Glomerular endothelial cell (primary cell): ENCODE results near the gene KCNE1. TPM values are rescaled to one million over a fixed set of nuclear protein-coding genes. Genes with fewer than 3 reads are reported as not detected.
"Not testable (repeated sequence)": the region's sequence is repeated elsewhere in the genome, so short reads cannot be mapped to it uniquely, and the experiment has no call there.

Source experiments
- DNase-seq: peaks from one replicate; pipeline ENCODE4 v3.0.0-alpha.2; 2011; ENCODE audit warnings: low read depth, low spot score; ENCODE audit errors: extremely low read depth
- total RNA-seq: library from RNA; depleted of rRNA; stranded (reverse); fragments of >200 nt; gene quantifications from 2 replicates; pipeline ENCODE4 v1.2.3, GENCODE V29; 2015

KCNE1 gene
- total RNA-seq, 1 donor from 2014 or later: 0.29 TPM

GRCh38 chr21:34517039-34517438, 5.0 kb upstream of the KCNE1 start:
- no peak for DNase-seq

GRCh38 chr21:34514576-34515115, 2.6 kb upstream of the KCNE1 start:
- DNase-seq: no peak

- no peak for DNase-seq
These were observed 1.2 kb upstream of the KCNE1 start for GRCh38 chr21:34513129-34513675.

- no peak for DNase-seq
These were observed 829 bp downstream of the KCNE1 start for GRCh38 chr21:34511181-34511580.

- no peak for DNase-seq
These were observed 1.6 kb downstream of the KCNE1 start for GRCh38 chr21:34510148-34511142.

GRCh38 chr21:34509151-34509550, 2.9 kb downstream of the KCNE1 start:
- DNase-seq: no peak

- DNase-seq: no peak
These were observed 7.4 kb downstream of the KCNE1 start for GRCh38 chr21:34504595-34504994.

- DNase-seq: no peak
These were observed 9.4 kb downstream of the KCNE1 start for GRCh38 chr21:34502480-34503106.

GRCh38 chr21:34501716-34502115, 10.3 kb downstream of the KCNE1 start:
- DNase-seq: no peak

GRCh38 chr21:34500191-34500590, 11.8 kb downstream of the KCNE1 start:
- no peak for DNase-seq

- DNase-seq: no peak
These were observed 12.9 kb downstream of the KCNE1 start for GRCh38 chr21:34499116-34499515.

GRCh38 chr21:34498623-34499022, 13.4 kb downstream of the KCNE1 start:
- DNase-seq: no peak

- DNase-seq: not testable (repeated sequence)
These were observed 28.2 kb downstream of the KCNE1 start for GRCh38 chr21:34483854-34484253.

- not testable (repeated sequence) for DNase-seq
These were observed 28.6 kb downstream of the KCNE1 start for GRCh38 chr21:34483435-34483834.

- not testable (repeated sequence) for DNase-seq
These were observed 44.7 kb downstream of the KCNE1 start for GRCh38 chr21:34467333-34467732.

- DNase-seq: not testable (repeated sequence)
These were observed 52.6 kb downstream of the KCNE1 start for GRCh38 chr21:34459426-34459825.

GRCh38 chr21:34458266-34458665, 53.7 kb downstream of the KCNE1 start:
- DNase-seq: not testable (repeated sequence)

- DNase-seq: not testable (repeated sequence)
These were observed 55.8 kb downstream of the KCNE1 start for GRCh38 chr21:34456180-34456579.

GRCh38 chr21:34455628-34456027, 56.4 kb downstream of the KCNE1 start:
- DNase-seq: not testable (repeated sequence)

- DNase-seq: not testable (repeated sequence)
These were observed 65.0 kb downstream of the KCNE1 start for GRCh38 chr21:34447018-34447417.

GRCh38 chr21:34443486-34443885, 68.5 kb downstream of the KCNE1 start:
- DNase-seq: not testable (repeated sequence)
